Left renal pelvis (tissue), 4 donors: ENCODE results near the gene LYST. TPM values are rescaled to one million over a fixed set of nuclear protein-coding genes. Genes with fewer than 3 reads are reported as not detected.
"Not testable (repeated sequence)": the region's sequence is repeated elsewhere in the genome, so short reads cannot be mapped to it uniquely, and the experiment has no call there.

ENCODE experiments used
- DNase-seq, 4 donors: peaks; one replicate each; pipeline ENCODE4 v3.0.0-alpha.2; 2013; ENCODE audit warnings: low read depth in 4 of 4, low spot score in 3 of 4
- polyA plus RNA-seq, 4 donors: library from polyadenylated mRNA; unstranded; fragments of 120-200 nt; gene quantifications; one replicate each; pipeline ENCODE4 v1.2.1, GENCODE V29; 2013; ENCODE audit not compliant: insufficient read length in 4 of 4

Gene LYST
- polyA plus RNA-seq, 4 donors = 8.2 to 14.6 (median 11.5) TPM

GRCh38 chr1:235781807-235782206 is 84.9 kb downstream of the LYST start:
- DNase-seq = no peak

- no peak for DNase-seq
Observed at GRCh38 chr1:235779770-235780169, 86.9 kb downstream of the LYST start.

GRCh38 chr1:235776396-235776795 is 90.3 kb downstream of the LYST start:
- no peak for DNase-seq

GRCh38 chr1:235775246-235775860 is 91.4 kb downstream of the LYST start:
- no peak for DNase-seq

- DNase-seq = no peak
Observed at GRCh38 chr1:235767795-235768194, 98.9 kb downstream of the LYST start.

GRCh38 chr1:235766794-235767285 is 99.9 kb downstream of the LYST start:
- DNase-seq = no peak

GRCh38 chr1:235763962-235764361 is 102.7 kb downstream of the LYST start:
- no peak for DNase-seq

- no peak for DNase-seq
Observed at GRCh38 chr1:235759336-235759735, 107.4 kb downstream of the LYST start.

GRCh38 chr1:235758931-235759330 is 107.8 kb downstream of the LYST start:
- no peak for DNase-seq

- DNase-seq = no peak
Observed at GRCh38 chr1:235757587-235758096, 109.1 kb downstream of the LYST start.

GRCh38 chr1:235754186-235754585 is 112.5 kb downstream of the LYST start:
- not testable (repeated sequence) for DNase-seq

- no peak for DNase-seq
Observed at GRCh38 chr1:235749755-235750300, 116.9 kb downstream of the LYST start.

GRCh38 chr1:235748747-235749146 is 118.0 kb downstream of the LYST start:
- DNase-seq = no peak

GRCh38 chr1:235746245-235746644 is 120.5 kb downstream of the LYST start:
- DNase-seq = no peak

GRCh38 chr1:235745503-235746136 is 121.1 kb downstream of the LYST start:
- DNase-seq = no peak

GRCh38 chr1:235742914-235743599 is 123.6 kb downstream of the LYST start:
- no peak for DNase-seq

- DNase-seq = no peak
Observed at GRCh38 chr1:235741294-235741693, 125.4 kb downstream of the LYST start.

GRCh38 chr1:235739631-235740030 is 127.1 kb downstream of the LYST start:
- no peak for DNase-seq

GRCh38 chr1:235739124-235739523 is 127.6 kb downstream of the LYST start:
- no peak for DNase-seq

GRCh38 chr1:235737751-235738150 is 129.0 kb downstream of the LYST start:
- no peak for DNase-seq

GRCh38 chr1:235736263-235736662 is 130.4 kb downstream of the LYST start:
- no peak for DNase-seq
